HG03066 (cell line): ENCODE measurements around the gene TFB2M.

Experiments used
- ATAC-seq: cut with Tn5 transposase; IDR thresholded peaks from one replicate; pipeline ENCODE4 v1.9.1; 2021; ENCODE audit warnings: low read depth; ENCODE audit not compliant: unreplicated experiment

Gene TFB2M

GRCh38 chr1:246517391-246517790 is 48.7 kb downstream of the TFB2M start:
- no peak for ATAC-seq

GRCh38 chr1:246516126-246516525 is 49.9 kb downstream of the TFB2M start:
- ATAC-seq = no peak

GRCh38 chr1:246515390-246516005 is 50.6 kb downstream of the TFB2M start:
- ATAC-seq = no peak

GRCh38 chr1:246513619-246514343 is 52.3 kb downstream of the TFB2M start:
- ATAC-seq = no peak

GRCh38 chr1:246513041-246513440 is 53.0 kb downstream of the TFB2M start:
- ATAC-seq = no peak

DNA sequence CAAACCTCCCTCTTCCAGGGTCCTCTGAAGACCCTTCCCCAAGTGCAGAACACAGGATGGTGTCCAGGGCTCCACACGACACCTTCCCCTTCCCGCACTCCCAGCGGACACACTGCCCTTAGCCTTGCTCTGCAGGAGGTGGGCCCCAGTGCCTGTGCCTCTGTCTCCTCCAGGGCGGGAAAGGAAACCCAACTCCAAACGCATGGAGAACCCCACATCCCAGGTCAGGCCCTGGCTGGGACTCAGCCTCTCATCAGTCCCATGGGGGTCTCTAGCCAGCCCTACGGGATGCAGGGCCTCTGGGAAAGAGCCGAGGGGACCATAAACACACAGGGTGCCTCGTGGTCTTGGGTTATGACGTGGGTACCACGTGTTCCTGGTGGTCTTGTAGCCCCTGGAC is 53.4 kb downstream of the TFB2M start:
- no peak for ATAC-seq

- no peak for ATAC-seq
Measured at GRCh38 chr1:246512230-246512629, 53.8 kb downstream of the TFB2M start.

- no peak for ATAC-seq
Measured at GRCh38 chr1:246511203-246511602, 54.9 kb downstream of the TFB2M start.

DNA sequence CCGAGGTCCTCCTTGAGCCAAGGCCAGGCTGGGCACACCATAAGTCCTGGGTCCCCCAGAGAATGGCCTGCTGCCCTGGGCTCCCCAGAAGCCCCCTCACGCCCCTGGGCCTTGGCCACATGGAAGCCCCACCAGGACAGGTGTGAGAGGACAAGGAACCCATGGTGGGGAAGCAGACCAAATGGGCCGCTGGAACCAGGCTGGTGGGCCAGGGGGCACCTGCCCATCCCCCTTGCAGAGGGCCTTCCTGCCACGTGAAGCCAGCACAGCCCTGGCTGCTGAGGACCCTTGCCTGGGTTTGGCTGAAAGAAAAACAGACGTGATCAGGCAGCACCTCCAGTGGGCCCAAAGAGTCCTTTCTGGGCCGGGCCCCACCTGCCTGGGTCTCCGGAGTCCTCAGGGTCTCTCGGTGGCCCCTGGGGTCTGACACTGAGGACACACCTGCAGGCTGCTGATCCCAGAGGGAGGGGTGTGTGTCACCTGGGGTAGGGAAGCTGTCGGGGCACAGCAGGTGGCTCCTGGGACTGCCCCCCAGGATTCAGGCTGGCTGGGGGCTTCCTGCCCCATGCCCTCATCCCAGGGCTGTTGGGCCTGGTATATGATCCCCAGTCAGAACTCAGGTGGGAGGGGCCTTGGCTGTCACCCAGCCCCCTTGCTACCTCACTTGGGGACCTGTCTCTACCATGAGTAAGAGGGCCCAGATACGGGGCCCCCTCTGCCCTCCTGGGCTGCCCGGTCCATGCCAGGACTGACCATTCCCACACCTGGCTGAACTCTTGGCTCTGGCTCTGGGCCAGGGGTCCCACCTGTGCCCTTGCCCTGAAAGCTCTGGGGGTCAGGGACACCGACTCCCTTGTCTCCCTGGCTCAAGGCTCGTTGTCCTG is 55.7 kb downstream of the TFB2M start:
- ATAC-seq = no peak

DNA sequence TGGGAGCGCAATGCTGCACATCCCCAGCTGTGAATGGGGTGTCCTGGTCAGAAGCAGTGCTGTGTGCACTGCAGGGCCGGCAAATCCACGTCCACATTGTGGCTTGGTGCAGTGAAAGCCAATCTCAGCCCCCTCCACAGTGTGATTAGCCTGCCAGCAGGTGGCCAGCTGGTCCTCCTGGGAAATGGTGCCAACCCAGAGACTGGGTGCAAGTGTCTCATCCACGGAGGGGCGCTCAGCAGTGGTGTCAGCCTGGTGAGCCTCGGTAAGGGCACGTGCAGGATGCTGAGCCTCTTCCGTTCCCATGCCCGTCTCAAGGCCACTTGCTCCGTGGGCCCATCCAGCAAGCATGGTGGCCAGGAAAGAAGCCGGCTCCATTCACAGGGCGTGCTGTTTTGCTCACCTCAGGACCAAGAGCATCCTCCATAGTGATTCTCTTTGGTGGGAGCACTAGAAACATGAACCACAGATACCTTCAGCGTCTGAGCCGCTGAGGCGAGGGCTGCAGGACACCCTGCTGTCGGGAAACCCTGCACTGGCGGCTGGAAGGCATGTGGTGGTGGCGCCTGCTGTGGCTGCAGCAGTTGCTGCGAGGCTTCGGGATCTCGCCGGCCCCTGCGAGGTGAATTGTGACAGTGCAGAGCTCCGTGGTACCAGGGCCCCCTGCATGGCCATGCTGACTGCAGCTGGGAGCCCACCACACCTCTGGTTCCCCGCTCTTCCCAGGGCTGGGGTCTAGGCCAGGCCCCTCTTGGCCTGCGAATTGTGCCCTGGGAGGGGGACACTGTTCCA is 57.0 kb downstream of the TFB2M start:
- ATAC-seq = no peak

- peak; percentile 89 for ATAC-seq
Measured at GRCh38 chr1:246506674-246507481, 59.2 kb downstream of the TFB2M start, which contains the start of gene SMYD3. TSS of gene SMYD3 (minus strand) at chr1:246507279.

DNA sequence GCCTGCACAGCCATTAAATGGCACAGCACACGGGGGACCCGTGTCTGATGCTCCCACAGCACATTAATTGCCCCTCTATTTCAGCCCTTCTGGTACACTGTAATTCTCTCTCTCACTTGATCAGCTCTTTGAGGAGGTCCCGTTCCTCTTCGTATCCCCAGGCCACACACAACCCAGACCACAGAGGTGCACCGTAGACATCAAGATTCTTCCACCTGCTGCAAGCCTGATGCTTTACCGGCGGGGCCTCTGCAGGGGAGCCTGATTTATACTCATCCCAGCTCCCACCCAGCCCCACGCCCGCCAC is 59.7 kb downstream of the TFB2M start:
- peak; percentile 15 for ATAC-seq

GRCh38 chr1:246503341-246503740 is 62.7 kb downstream of the TFB2M start:
- ATAC-seq = no peak

DNA sequence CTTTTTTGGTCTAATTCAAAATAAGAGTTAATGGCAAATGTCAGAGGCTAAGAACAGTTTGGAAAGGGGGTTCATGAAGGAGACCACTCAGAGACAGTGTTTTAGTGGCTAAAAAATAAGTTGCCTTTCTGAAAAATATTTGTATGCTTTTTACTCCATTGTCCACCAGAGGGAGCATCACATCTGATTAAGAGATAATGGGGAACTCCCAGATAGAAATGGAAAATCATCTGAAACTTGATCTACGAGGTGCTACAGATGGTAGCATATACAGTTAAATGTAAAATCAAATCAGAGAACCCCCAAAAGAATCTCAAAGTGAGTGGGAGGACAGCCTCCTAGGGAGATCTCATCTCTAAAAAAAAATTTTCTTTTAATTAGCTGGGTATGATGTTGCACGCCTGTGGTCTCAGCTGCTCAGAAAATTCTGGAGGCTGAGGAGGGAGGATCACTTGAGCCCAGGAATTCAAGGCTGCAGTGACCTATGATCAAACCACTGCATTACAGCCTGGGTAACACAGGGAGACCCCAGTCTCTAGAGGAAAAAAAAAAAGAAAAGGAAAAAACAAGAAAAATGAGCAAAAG is 68.6 kb downstream of the TFB2M start:
- no peak for ATAC-seq

- ATAC-seq = no peak
Measured at GRCh38 chr1:246492611-246493245, 73.3 kb downstream of the TFB2M start.

DNA sequence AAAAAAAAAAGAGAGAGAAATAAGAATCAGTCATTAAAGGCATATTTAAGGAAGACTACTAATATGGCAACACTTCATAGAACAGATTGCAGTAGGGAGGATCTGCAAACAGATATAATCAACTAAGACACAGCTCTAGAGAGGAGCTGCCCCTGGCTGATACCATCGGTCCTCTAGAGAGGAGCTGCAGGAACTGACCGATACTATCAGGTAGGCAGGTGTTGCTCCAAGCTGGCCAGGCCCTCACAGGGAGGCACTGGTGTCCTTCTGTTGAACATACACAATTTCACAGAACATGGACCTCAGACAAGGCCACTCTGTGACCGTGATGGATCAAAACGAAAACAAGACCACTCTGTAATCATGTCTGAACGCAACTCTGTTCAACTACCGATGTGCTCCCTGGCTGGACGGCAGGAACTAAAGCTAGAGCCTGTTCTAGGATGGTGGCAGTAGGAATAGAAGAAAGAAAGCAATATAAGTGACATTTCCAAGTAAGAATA is 74.5 kb downstream of the TFB2M start:
- ATAC-seq = no peak
